H1 (cell line): ENCODE results near the gene ACBD5. TPM values are rescaled to one million over a fixed set of nuclear protein-coding genes. Genes with fewer than 3 reads are reported as not detected.

ENCODE experiments used
- CTCF ChIA-PET: fragments of 300-600 bp; sonication (Branson Sonifier 250); formaldehyde crosslinking; loops from one replicate; lab custom pipeline; 2021; ENCODE audit not compliant: partially characterized antibody; lab: Charles Lee
- POLR2A ChIA-PET: fragments of 300-600 bp; sonication (Branson Sonifier 250); formaldehyde crosslinking; loops from one replicate; lab custom pipeline; 2021; ENCODE audit warnings: inconsistent platforms; ENCODE audit not compliant: partially characterized antibody; lab: Charles Lee
- DNase-seq, 2 experiments: peaks; one replicate each; pipeline versions ENCODE4 v3.0.0 to v3.0.0-alpha.2; 2010 to 2022; ENCODE audit warnings: low spot score in 2 of 2, low read depth in 1 of 2, mixed read lengths in 1 of 2
- FAIRE-seq: peaks from 2 replicates; lab custom pipeline; 2011; peaks lifted over from hg19 to GRCh38; lab: Jason Lieb, UNC
- H2AFZ ChIP-seq: 2 replicates; pipeline ENCODE4 v1.8.1; 2012; ENCODE audit warnings: low read length, inconsistent platforms
- H2AK5ac ChIP-seq: 2 replicates; pipeline ENCODE4 v1.6.1; 2013; ENCODE audit warnings: low read depth, low read length
- H2BK120ac ChIP-seq: replicated peaks from 2 replicates; pipeline ENCODE3; 2013; ENCODE audit warnings: low read depth, low read length, inconsistent platforms
- H2BK12ac ChIP-seq: 2 replicates; pipeline ENCODE4 v1.6.1; 2013; ENCODE audit warnings: low read depth, low read length
- H2BK15ac ChIP-seq: 2 replicates; pipeline ENCODE4 v1.6.1; 2013; ENCODE audit warnings: low read length
- H2BK20ac ChIP-seq: 2 replicates; pipeline ENCODE4 v1.6.1; 2013; ENCODE audit warnings: low read length
- H2BK5ac ChIP-seq: 2 replicates; pipeline ENCODE4 v1.6.1; 2013; ENCODE audit warnings: low read depth, low read length
- H3K14ac ChIP-seq: 2 replicates; pipeline ENCODE4 v1.6.1; 2013; ENCODE audit warnings: inconsistent platforms; ENCODE audit not compliant: insufficient read length
- H3K18ac ChIP-seq: 2 replicates; pipeline ENCODE4 v1.6.1; 2013; ENCODE audit warnings: low read length; ENCODE audit errors: extremely low read depth
- H3K23ac ChIP-seq: 2 replicates; pipeline ENCODE4 v1.6.1; 2013; ENCODE audit warnings: inconsistent platforms; ENCODE audit not compliant: insufficient read length
- H3K23me2 ChIP-seq: 2 replicates; pipeline ENCODE4 v1.6.1; 2013; ENCODE audit warnings: low read depth, low read length
- H3K27ac ChIP-seq: 2 replicates; pipeline ENCODE4 v1.6.1; 2011; ENCODE audit warnings: low read depth, low read length, inconsistent platforms
- H3K27me3 ChIP-seq, 4 experiments: replicated peaks in 1 of 4; 1 replicate in 1 of 4; 2 replicates in 3 of 4; pipeline versions ENCODE4 v1.6.1 to v1.8.1; 2011 to 2013; ENCODE audit warnings: low read length in 3 of 4, mild to moderate bottlenecking in 3 of 4, inconsistent platforms in 2 of 4, mixed read lengths in 2 of 4, moderate library complexity in 1 of 4; ENCODE audit not compliant: control insufficient read depth in 3 of 4, insufficient read depth in 3 of 4; ENCODE audit errors: extremely low read depth in 1 of 4
- H3K36me3 ChIP-seq, 4 experiments: 2 replicates each; pipeline versions ENCODE4 v1.6.1 to v1.8.1; 2011 to 2013; ENCODE audit warnings: mild to moderate bottlenecking in 4 of 4, low read length in 3 of 4, moderate library complexity in 2 of 4, control low read depth in 1 of 4, inconsistent platforms in 1 of 4; ENCODE audit not compliant: insufficient read depth in 4 of 4, control insufficient read depth in 2 of 4
- H3K4ac ChIP-seq: replicated peaks from 2 replicates; pipeline ENCODE3; 2013; ENCODE audit warnings: low read length, low read depth, mixed read lengths, inconsistent platforms; ENCODE audit not compliant: insufficient read length
- H3K4me1 ChIP-seq, 4 experiments: replicated peaks in 1 of 4; 1 replicate in 1 of 4; 2 replicates in 3 of 4; pipeline versions ENCODE4 v1.6.1 to v1.8.1; 2011 to 2013; ENCODE audit warnings: low read length in 3 of 4, inconsistent platforms in 2 of 4, mixed read lengths in 1 of 4; ENCODE audit not compliant: insufficient read depth in 4 of 4, control insufficient read depth in 3 of 4
- H3K4me2 ChIP-seq, 2 experiments: 2 replicates each; pipeline versions ENCODE4 v1.6.1 to v1.8.1; 2011 to 2013; ENCODE audit warnings: low read depth in 2 of 2, low read length in 2 of 2, control low read depth in 1 of 2, inconsistent platforms in 1 of 2, mild to moderate bottlenecking in 1 of 2; ENCODE audit not compliant: insufficient read depth in 1 of 2
- H3K4me3 ChIP-seq, 4 experiments: fragments of 200-600, 300-600 bp in 1 of 4; sonication (generic), shearing (Covaris generic), sonication (Bioruptor Twin) in 1 of 4; 2 replicates each; pipeline versions ENCODE4 v1.5.1 to v1.8.1; 2011 to 2016; ENCODE audit warnings: low read length in 4 of 4, low read depth in 3 of 4, control low read depth in 2 of 4, inconsistent platforms in 2 of 4, mild to moderate bottlenecking in 2 of 4, mixed read lengths in 1 of 4, moderate library complexity in 1 of 4; ENCODE audit not compliant: insufficient read depth in 2 of 4; ENCODE audit errors: extremely low read depth in 1 of 4
- H3K56ac ChIP-seq: replicated peaks from 2 replicates; pipeline ENCODE3; 2013; ENCODE audit warnings: low read depth, mild to moderate bottlenecking, mixed read lengths, low read length, inconsistent platforms; ENCODE audit not compliant: insufficient read length
- H3K79me1 ChIP-seq: 2 replicates; pipeline ENCODE4 v1.6.1; 2013; ENCODE audit warnings: low read depth, low read length, control low read depth
- H3K79me2 ChIP-seq, 2 experiments: 2 replicates each; pipeline versions ENCODE4 v1.6.1 to v1.8.1; 2012 to 2013; ENCODE audit warnings: low read length in 2 of 2, mild to moderate bottlenecking in 2 of 2, inconsistent platforms in 1 of 2; ENCODE audit not compliant: insufficient read depth in 2 of 2, control insufficient read depth in 1 of 2
- H3K9ac ChIP-seq, 4 experiments: replicated peaks in 1 of 4; 1 replicate in 1 of 4; 2 replicates in 3 of 4; pipeline versions ENCODE4 v1.6.1 to v1.8.1; 2011 to 2013; ENCODE audit warnings: low read depth in 3 of 4, low read length in 3 of 4, control low read depth in 2 of 4, mild to moderate bottlenecking in 2 of 4, moderate library complexity in 2 of 4, inconsistent platforms in 1 of 4; ENCODE audit errors: extremely low read depth in 1 of 4
- H3K9me3 ChIP-seq, 2 experiments: 2 replicates each; pipeline versions ENCODE4 v1.6.1 to v1.8.1; 2012 to 2013; ENCODE audit warnings: mild to moderate bottlenecking in 2 of 2, moderate library complexity in 2 of 2, control low read depth in 1 of 2, inconsistent platforms in 1 of 2, low read depth in 1 of 2, low read length in 1 of 2, mixed read lengths in 1 of 2; ENCODE audit not compliant: insufficient read depth in 2 of 2
- H4K20me1 ChIP-seq, 2 experiments: replicated peaks in 1 of 2; 2 replicates each; pipeline versions ENCODE3 to v1.8.1; 2011 to 2013; ENCODE audit warnings: inconsistent platforms in 2 of 2, low read length in 2 of 2, mild to moderate bottlenecking in 1 of 2; ENCODE audit not compliant: insufficient read depth in 2 of 2, control insufficient read depth in 1 of 2
- H4K5ac ChIP-seq: 2 replicates; pipeline ENCODE4 v1.6.1; 2013; ENCODE audit warnings: low read length, low read depth, mixed read lengths, inconsistent platforms; ENCODE audit not compliant: insufficient read length
- H4K8ac ChIP-seq: 2 replicates; pipeline ENCODE4 v1.8.0; 2013; ENCODE audit warnings: mild to moderate bottlenecking, moderate library complexity, low read length, inconsistent platforms; ENCODE audit not compliant: insufficient read depth; ENCODE audit errors: extremely low read depth
- H4K91ac ChIP-seq: replicated peaks from 2 replicates; pipeline ENCODE3; 2013; ENCODE audit warnings: low read length, mixed read lengths, inconsistent platforms; ENCODE audit not compliant: insufficient read length
- CTBP2 ChIP-seq: IDR thresholded peaks from 2 replicates; pipeline ENCODE4 v1.7.0; 2011; ENCODE audit warnings: borderline replicate concordance, mild to moderate bottlenecking, moderate library complexity, mixed read lengths, low read length; ENCODE audit not compliant: insufficient read depth, insufficient read length
- EGR1 ChIP-seq: IDR thresholded peaks from 2 replicates; pipeline ENCODE4 v1.6.1; 2011; ENCODE audit warnings: low read depth, low read length, borderline replicate concordance
- POLR2A ChIP-seq, 2 experiments: IDR thresholded peaks; 1 replicate in 1 of 2; 2 replicates in 1 of 2; pipeline ENCODE4 v1.6.1; 2011; ENCODE audit warnings: low read depth in 2 of 2, low read length in 2 of 2, mild to moderate bottlenecking in 2 of 2; ENCODE audit errors: control extremely low read depth in 1 of 2
- SAP30 ChIP-seq: fragments of 300-600 bp; sonication (generic); IDR thresholded peaks from 2 replicates; pipeline ENCODE4 v1.7.1; 2012; ENCODE audit warnings: low read length, moderate library complexity, mild to moderate bottlenecking, inconsistent platforms; ENCODE audit not compliant: insufficient read depth, insufficient replicate concordance
- YY1 ChIP-seq: IDR thresholded peaks from 2 replicates; pipeline ENCODE4 v1.6.1; 2011; ENCODE audit warnings: low read depth, mild to moderate bottlenecking, low read length
- WGBS, 2 experiments: shearing (Covaris generic) in 1 of 2; methylation state at CpG; one replicate each; pipeline versions ENCODE4 v1.1.6 to v1.1.7; 2013 to 2015; ENCODE audit warnings: low lambda C conversion rate in 2 of 2, mixed read lengths in 2 of 2, inconsistent platforms in 1 of 2, low coverage in 1 of 2, missing lambda C conversion rate in 1 of 2; ENCODE audit not compliant: insufficient replicate concordance in 2 of 2, insufficient coverage in 1 of 2, insufficient read length in 1 of 2; ENCODE audit errors: extremely low coverage in 1 of 2, missing lambda C conversion rate in 1 of 2; 5-methylcytosine and 5-hydroxymethylcytosine counted together
- polyA plus RNA-seq, 7 experiments: library from polyadenylated mRNA; depleted of rRNA in 3 of 7; stranded (reverse) in 5 of 7; unstranded in 2 of 7; fragments of >200 nt in 5 of 7; fragments of 200-250 nt in 2 of 7; gene quantifications; 1 replicate in 5 of 7; 2 replicates in 1 of 7; 4 replicates in 1 of 7; pipeline versions ENCODE4 v1.2.1 to v1.2.3, GENCODE V29; 2011 to 2013; ENCODE audit warnings: missing spikeins in 2 of 7, mixed read lengths in 2 of 7
- total RNA-seq: library from RNA; stranded (reverse); fragmentation: NEBNext Ultra II Directional; extraction: Animal tissue kit (Norgen Biotek cat#: 25700); gene quantifications from 2 replicates; pipeline ENCODE4 v1.2.1, GENCODE V29; 2021
- TF ChIP-seq, protein P1 (sequence below): IDR thresholded peaks from 2 replicates; pipeline ENCODE4 v1.6.1; 2012; ENCODE audit warnings: inconsistent platforms

Gene ACBD5
- total and polyA plus RNA-seq, 2 of the 8 experiments (the other 6 are each of a cell fraction or from before 2014, with no cell fraction given) = 4.6 to 15.9 TPM

DNA sequence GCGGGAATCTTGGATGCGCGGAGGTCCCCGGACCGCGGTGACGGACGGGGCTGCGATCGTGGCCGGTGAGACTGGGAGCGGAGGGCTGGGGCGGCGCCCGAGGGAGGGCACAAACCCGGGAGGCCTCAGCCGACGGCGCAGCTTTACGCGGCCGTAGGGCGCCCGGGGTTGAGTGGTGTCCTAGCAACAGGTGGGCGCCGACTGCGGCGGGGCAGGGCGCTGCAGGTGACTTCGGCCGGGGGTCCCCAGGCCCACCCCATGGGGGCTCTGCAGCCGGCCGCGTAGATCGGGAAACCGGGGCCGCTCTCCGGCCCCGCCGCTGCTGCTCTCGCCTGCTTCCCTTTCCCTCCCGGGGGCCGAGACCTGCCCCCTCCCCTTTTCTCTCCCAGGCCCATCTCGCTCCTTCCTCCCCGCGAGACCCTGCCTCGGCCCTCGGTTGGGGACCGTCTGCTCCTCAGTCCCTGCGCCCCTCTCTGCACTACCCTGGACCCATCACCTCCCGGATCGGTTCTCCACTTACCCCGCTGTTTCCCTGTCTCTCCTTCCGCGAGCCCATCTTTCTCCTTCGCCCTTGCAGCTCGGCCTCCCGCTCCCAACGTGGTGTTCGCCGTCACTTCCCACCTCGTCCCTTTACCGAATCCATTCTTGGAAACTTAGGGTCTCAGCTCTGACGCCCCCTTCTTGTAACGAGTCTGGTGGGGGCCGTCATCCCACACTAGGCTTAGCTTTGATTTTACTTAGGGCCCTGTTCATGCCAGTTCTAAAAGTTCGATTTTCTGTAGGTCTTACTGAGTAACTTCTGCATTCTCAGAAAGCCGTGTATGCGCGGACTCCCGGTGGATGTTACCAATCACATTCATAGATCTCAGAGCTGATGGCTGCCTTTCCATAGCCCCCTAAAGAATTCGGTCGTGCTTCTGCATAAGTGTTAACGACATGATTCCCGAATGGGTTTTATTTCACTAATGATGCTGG, 18.5 kb upstream of the ACBD5 start:
- Histone ChIP-seq H2BK120ac (no peak overlapping the region), H2AK5ac (no peak overlapping the region), H4K5ac (no peak overlapping the region), H3K79me1 (no peaks in the 10 kb centered on the region), H3K56ac (no peak overlapping the region), H3K9ac (peak overlapping the region; percentile 34 to 76 (median 39); a peak in 6 of 7 replicates), H3K27me3 (peaks cover 1 to 32% (median 19%) of the 10 kb centered on the region in 4 experiments), H3K18ac (peak overlapping the region; percentile 78), H3K4me3 (peak overlapping the region; percentile 63 to 83 (median 72)), H3K23ac (no peak overlapping the region), H3K4me2 (peak overlapping the region; percentile 72 to 86), H3K4me1 (no peaks in the 10 kb centered on the region; a peak in 2 of 7 replicates), H3K36me3 (no peaks in the 10 kb centered on the region), H4K20me1 (no peaks in the 10 kb centered on the region), H3K9me3 (peaks cover 4 to 13% of the 10 kb centered on the region in 2 experiments; a peak in 3 of 4 replicates), H3K4ac (no peak overlapping the region), H4K91ac (no peak overlapping the region), H3K14ac (no peak overlapping the region), H4K8ac (peak overlapping the region; percentile 75; the same call in 1 of the 2 replicates), H2BK20ac (0 out of 2 replicates have a peak overlapping the region, but pooled peaks have one; percentile 32), H2AFZ (peak overlapping the region; percentile 96), H2BK12ac (0 out of 2 replicates have a peak overlapping the region, but pooled peaks have one; percentile 60), H2BK15ac (no peak overlapping the region), H2BK5ac (peak overlapping the region; percentile 66; the same call in 1 of the 2 replicates), H3K27ac (no peak overlapping the region), H3K23me2 (peaks cover 3% of the 10 kb centered on the region; the same call in 1 of the 2 replicates), H3K79me2 (no peaks in the 10 kb centered on the region)
- 1% methylated on average over 74 of the region's 75 CpGs; no CpG with 5 or more reads in 1 of the 2 experiments for WGBS, 2 experiments
- CTCF ChIA-PET = interaction anchor here (0.6 to 1.8 kb wide), 3 partner anchors 34 to 90 kb away, joined by 3 to 7 read pairs (median 5); no protein-coding TSS in a partner anchor
- peak in 1 of 2 experiments; percentile 75 for DNase-seq
- FAIRE-seq = peak; percentile 75
- POLR2A ChIA-PET = interaction anchor here (0.8 to 1.9 kb wide), 3 partner anchors 9 to 17 kb away, joined by 3 to 9 read pairs (median 3); no protein-coding TSS in a partner anchor
- TF ChIP-seq, protein P1, sequence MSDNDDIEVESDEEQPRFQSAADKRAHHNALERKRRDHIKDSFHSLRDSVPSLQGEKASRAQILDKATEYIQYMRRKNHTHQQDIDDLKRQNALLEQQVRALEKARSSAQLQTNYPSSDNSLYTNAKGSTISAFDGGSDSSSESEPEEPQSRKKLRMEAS = peak; percentile 55; the same call in 1 of the 2 replicates
- TF ChIP-seq CTBP2 (peak; percentile 90), EGR1 (peak; percentile 51; the same call in 1 of the 2 replicates), SAP30 (peak; percentile 51), POLR2A (IDR thresholded peaks at IDR 0.05; ENCODE audit: control extremely low read depth in 1 of 2, low read depth in 2 of 2, low read length in 2 of 2) (peak in 1 of 2 experiments; percentile 31; a peak in 1 of 3 replicates), YY1 (0 out of 2 replicates have a peak, but pooled peaks have one; percentile 33)
